Ascending aorta (tissue), 2 donors: ENCODE results near the gene GPAM. TPM values are rescaled to one million over a fixed set of nuclear protein-coding genes. Genes with fewer than 3 reads are reported as not detected.

Experiments
- DNase-seq, 2 donors: peaks; one replicate each; pipeline ENCODE4 v3.0.0-alpha.2; 2019; ENCODE audit warnings: low spot score in 2 of 2
- H3K27ac ChIP-seq, 2 donors: fragments of 200-600 bp; sonication (generic); one replicate each; pipeline ENCODE4 v1.5.1; 2016 to 2017; ENCODE audit warnings: mild to moderate bottlenecking in 1 of 2
- H3K27me3 ChIP-seq: fragments of 200-600 bp; sonication (generic); one replicate; pipeline ENCODE4 v1.5.1; 2017
- H3K36me3 ChIP-seq, 2 donors: fragments of 200-600 bp; sonication (generic); one replicate each; pipeline ENCODE4 v1.5.1; 2016
- H3K4me1 ChIP-seq, 2 donors: fragments of 200-600 bp; sonication (generic); one replicate each; pipeline ENCODE4 v1.5.1; 2016 to 2017; ENCODE audit warnings: mild to moderate bottlenecking in 1 of 2
- H3K4me3 ChIP-seq, 2 donors: fragments of 200-600 bp; sonication (generic); one replicate each; pipeline ENCODE4 v1.5.1; 2016 to 2017; ENCODE audit warnings: mild to moderate bottlenecking in 1 of 2
- H3K9me3 ChIP-seq, 2 donors: fragments of 200-600 bp; sonication (generic); one replicate each; pipeline ENCODE4 v1.5.1; 2016
- CTCF ChIP-seq, 3 experiments: fragments of 200-600 bp in 2 of 3; fragments of 450-650 bp in 1 of 3; sonication (generic) in 2 of 3; IDR thresholded peaks; one replicate each; pipeline ENCODE4 v1.5.1; 2016 to 2019; ENCODE audit warnings: antibody characterized with exemption in 3 of 3, mild to moderate bottlenecking in 1 of 3, moderate library complexity in 1 of 3
- intact Hi-C: fragments of 100-400 bp; cut with DNase I; formaldehyde crosslinking; loops from one replicate; pipeline ENCODE4 v1.15.1; 2023
- total RNA-seq: library from RNA; depleted of rRNA; stranded (reverse); fragments of >200 nt; gene quantifications from one replicate; pipeline ENCODE4 v1.1.0, GENCODE V29; 2016

Gene GPAM
- total RNA-seq, 1 donor from 2014 or later: 3.2 TPM

GRCh38 chr10:112224933-112225529 lies 41.5 kb upstream of the GPAM start:
- Histone ChIP-seq H3K36me3 (no peaks in the 10 kb centered on the region), H3K9me3 (no peaks in the 10 kb centered on the region), H3K4me1 (no peaks in the 10 kb centered on the region), H3K4me3 (no peak overlapping the region), H3K27me3 (no peaks in the 10 kb centered on the region), H3K27ac (no peak overlapping the region)
- no peak for TF ChIP-seq CTCF (IDR thresholded peaks at IDR 0.05)
- intact Hi-C loops: no loop called here
- no peak for DNase-seq

- Histone ChIP-seq H3K27me3 (no peaks in the 10 kb centered on the region), H3K27ac (no peak overlapping the region), H3K4me3 (no peak overlapping the region), H3K4me1 (no peaks in the 10 kb centered on the region), H3K9me3 (no peaks in the 10 kb centered on the region), H3K36me3 (no peaks in the 10 kb centered on the region)
- intact Hi-C loops: no loop called here
- no peak for DNase-seq
- no peak for TF ChIP-seq CTCF (IDR thresholded peaks at IDR 0.05)
These were observed 40.2 kb upstream of the GPAM start for GRCh38 chr10:112223725-112224124.

GRCh38 chr10:112222799-112223198 lies 39.2 kb upstream of the GPAM start:
- no peak for DNase-seq
- Histone ChIP-seq H3K4me1 (no peaks in the 10 kb centered on the region), H3K9me3 (no peaks in the 10 kb centered on the region), H3K4me3 (no peak overlapping the region), H3K27me3 (no peaks in the 10 kb centered on the region), H3K27ac (no peak overlapping the region), H3K36me3 (no peaks in the 10 kb centered on the region)
- no peak for TF ChIP-seq CTCF (IDR thresholded peaks at IDR 0.05)
- intact Hi-C loops: no loop called here

GRCh38 chr10:112221545-112221944 lies 38.0 kb upstream of the GPAM start:
- DNase-seq: no peak
- H3K9me3 ChIP-seq: no peaks in the 10 kb centered on the region
- H3K27ac ChIP-seq: no peak overlapping the region
- H3K4me3 ChIP-seq: no peak overlapping the region
- no peak for TF ChIP-seq CTCF (IDR thresholded peaks at IDR 0.05)
- no peaks in the 10 kb centered on the region for H3K27me3 ChIP-seq
- no peaks in the 10 kb centered on the region for H3K36me3 ChIP-seq
- no peaks in the 10 kb centered on the region for H3K4me1 ChIP-seq
- intact Hi-C loops: no loop called here

GRCh38 chr10:112218960-112219359 lies 35.4 kb upstream of the GPAM start:
- Histone ChIP-seq H3K27ac (no peak overlapping the region), H3K27me3 (no peaks in the 10 kb centered on the region), H3K9me3 (no peaks in the 10 kb centered on the region), H3K4me3 (no peak overlapping the region), H3K36me3 (no peaks in the 10 kb centered on the region), H3K4me1 (no peaks in the 10 kb centered on the region)
- intact Hi-C loops: no loop called here
- DNase-seq: no peak
- no peak for TF ChIP-seq CTCF (IDR thresholded peaks at IDR 0.05)

- Histone ChIP-seq H3K27ac (no peak overlapping the region), H3K27me3 (no peaks in the 10 kb centered on the region), H3K36me3 (no peaks in the 10 kb centered on the region), H3K9me3 (no peaks in the 10 kb centered on the region), H3K4me3 (no peak overlapping the region), H3K4me1 (no peaks in the 10 kb centered on the region)
- DNase-seq: no peak
- no peak for TF ChIP-seq CTCF (IDR thresholded peaks at IDR 0.05)
- intact Hi-C loops: no loop called here
These were observed 34.4 kb upstream of the GPAM start for GRCh38 chr10:112218036-112218390.
